NCI-H146 (cell line): Measurements from ENCODE around the gene BPIFA1.

Experiments used
- DNase-seq: peaks from one replicate; lab custom pipeline; 2025; lab: John Stamatoyannopoulos, UW

Gene BPIFA1

GRCh38 chr20:33239979-33240736 lies 4.4 kb downstream of the BPIFA1 start:
- DNase-seq = no peak

- DNase-seq = no peak
These were observed 5.1 kb downstream of the BPIFA1 start for GRCh38 chr20:33240923-33241322.

GRCh38 chr20:33242319-33243100 lies 6.7 kb downstream of the BPIFA1 start:
- DNase-seq = no peak

- no peak for DNase-seq
These were observed 10.3 kb downstream of the BPIFA1 start for GRCh38 chr20:33246077-33246476.

- DNase-seq = no peak
These were observed 13.7 kb downstream of the BPIFA1 start for GRCh38 chr20:33249456-33249855.

GRCh38 chr20:33250666-33251065 lies 14.9 kb downstream of the BPIFA1 start:
- no peak for DNase-seq

GRCh38 chr20:33251496-33251895 lies 15.7 kb downstream of the BPIFA1 start:
- no peak for DNase-seq

- no peak for DNase-seq
These were observed 16.7 kb downstream of the BPIFA1 start for GRCh38 chr20:33252460-33252859.

GRCh38 chr20:33255005-33255404 lies 19.2 kb downstream of the BPIFA1 start:
- DNase-seq = no peak

- no peak for DNase-seq
These were observed 21.4 kb downstream of the BPIFA1 start for GRCh38 chr20:33257237-33257636.

GRCh38 chr20:33259371-33259770 lies 23.6 kb downstream of the BPIFA1 start:
- no peak for DNase-seq

GRCh38 chr20:33261465-33261864 lies 25.7 kb downstream of the BPIFA1 start:
- DNase-seq = no peak

- DNase-seq = peak; percentile 68
These were observed 26.9 kb downstream of the BPIFA1 start for GRCh38 chr20:33262658-33263065.

GRCh38 chr20:33263784-33264183 lies 28.0 kb downstream of the BPIFA1 start:
- DNase-seq = no peak

GRCh38 chr20:33267701-33268100 lies 31.9 kb downstream of the BPIFA1 start:
- no peak for DNase-seq

- no peak for DNase-seq
These were observed 36.5 kb downstream of the BPIFA1 start for GRCh38 chr20:33272155-33272873.

- DNase-seq = no peak
These were observed 37.5 kb downstream of the BPIFA1 start for GRCh38 chr20:33273117-33273851.

GRCh38 chr20:33275215-33275614 lies 39.4 kb downstream of the BPIFA1 start:
- DNase-seq = no peak

- no peak for DNase-seq
These were observed 40.1 kb downstream of the BPIFA1 start for GRCh38 chr20:33275871-33276270.

GRCh38 chr20:33276303-33277113 lies 40.7 kb downstream of the BPIFA1 start:
- no peak for DNase-seq
